Muscle layer of duodenum (tissue), 2 donors: ENCODE results near the gene TIAM2.

Source experiments
- H3K27ac ChIP-seq: one replicate; pipeline ENCODE4 v1.7.0; 2013; ENCODE audit warnings: mild to moderate bottlenecking, low read length
- H3K27me3 ChIP-seq: one replicate; pipeline ENCODE4 v1.7.0; 2013; ENCODE audit warnings: low read depth, mild to moderate bottlenecking, control low read depth, low read length
- H3K36me3 ChIP-seq, 2 donors: one replicate each; pipeline ENCODE4 v1.7.0; 2013; ENCODE audit warnings: low read length in 2 of 2, control low read depth in 1 of 2, mild to moderate bottlenecking in 1 of 2; ENCODE audit not compliant: insufficient read depth in 2 of 2, control insufficient read depth in 1 of 2
- H3K4me1 ChIP-seq, 2 donors: one replicate each; pipeline ENCODE4 v1.7.0; 2013; ENCODE audit warnings: low read length in 2 of 2, mild to moderate bottlenecking in 2 of 2, control low read depth in 1 of 2, moderate library complexity in 1 of 2; ENCODE audit not compliant: insufficient read depth in 2 of 2, control insufficient read depth in 1 of 2
- H3K4me3 ChIP-seq, 2 donors: one replicate each; pipeline ENCODE4 v1.7.0; 2013; ENCODE audit warnings: low read length in 2 of 2, low read depth in 1 of 2, mild to moderate bottlenecking in 1 of 2
- H3K9me3 ChIP-seq, 2 donors: one replicate each; pipeline ENCODE4 v1.7.0; 2013; ENCODE audit warnings: low read length in 2 of 2, control low read depth in 1 of 2, mild to moderate bottlenecking in 1 of 2; ENCODE audit not compliant: control insufficient read depth in 1 of 2
- donor health status: healthy.

The TIAM2 gene

GRCh38 chr6:154995254-154996015 lies at the start of gene TIAM2:
TSS of gene TIAM2 (plus strand) at chr6:154995315. CDS start at chr6:155129224, 133,909 bp downstream.
- peak within 1 kb of the TSS; percentile 18 to 75 for H3K4me3 ChIP-seq
- H3K4me1 ChIP-seq: peaks cover 0 to 8% of the 10 kb centered on the region in 2 donors
- no peak within 1 kb of the TSS for H3K27ac ChIP-seq
- no peaks in the 10 kb centered on the region for H3K9me3 ChIP-seq
- no peaks in the 10 kb centered on the region for H3K36me3 ChIP-seq
- no peaks in the 10 kb centered on the region for H3K27me3 ChIP-seq

GRCh38 chr6:154950979-154951344 lies 44.2 kb upstream of the TIAM2 start:
- no peaks in the 10 kb centered on the region for H3K27me3 ChIP-seq
- no peak overlapping the region for H3K27ac ChIP-seq
- no peak overlapping the region for H3K4me3 ChIP-seq
- peaks cover 0 to 30% of the 10 kb centered on the region in 2 donors for H3K36me3 ChIP-seq
- H3K4me1 ChIP-seq: no peaks in the 10 kb centered on the region
- no peaks in the 10 kb centered on the region for H3K9me3 ChIP-seq

GRCh38 chr6:154951345-154952200 lies 43.5 kb upstream of the TIAM2 start:
- Histone ChIP-seq H3K36me3 (peaks cover 0 to 30% of the 10 kb centered on the region in 2 donors), H3K4me3 (no peak overlapping the region), H3K9me3 (no peaks in the 10 kb centered on the region), H3K27ac (no peak overlapping the region), H3K4me1 (no peaks in the 10 kb centered on the region), H3K27me3 (no peaks in the 10 kb centered on the region)

DNA sequence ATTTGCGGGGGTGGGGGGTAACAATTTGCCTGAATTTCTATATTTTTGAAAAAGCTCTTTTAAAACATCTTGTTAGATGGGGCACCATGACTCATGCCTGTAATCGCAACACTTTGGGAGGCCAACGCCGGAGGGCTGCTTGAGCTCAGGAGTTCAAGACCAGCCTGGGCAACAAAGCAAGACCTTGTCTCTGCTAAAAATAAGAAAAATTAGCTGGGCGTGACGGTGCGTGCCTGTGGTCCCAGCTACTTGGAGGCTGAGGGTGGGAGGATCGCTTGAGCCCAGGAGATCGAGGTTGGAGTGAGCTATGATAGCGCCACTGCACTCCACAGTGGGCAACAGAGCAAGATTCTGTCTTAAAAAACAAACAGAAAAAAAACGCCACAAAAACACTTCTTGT lies 41.5 kb upstream of the TIAM2 start:
- H3K27me3 ChIP-seq: no peaks in the 10 kb centered on the region
- no peak overlapping the region for H3K4me3 ChIP-seq
- no peak overlapping the region for H3K27ac ChIP-seq
- H3K9me3 ChIP-seq: no peaks in the 10 kb centered on the region
- no peaks in the 10 kb centered on the region for H3K4me1 ChIP-seq
- H3K36me3 ChIP-seq: peaks cover 0 to 30% of the 10 kb centered on the region in 2 donors

DNA sequence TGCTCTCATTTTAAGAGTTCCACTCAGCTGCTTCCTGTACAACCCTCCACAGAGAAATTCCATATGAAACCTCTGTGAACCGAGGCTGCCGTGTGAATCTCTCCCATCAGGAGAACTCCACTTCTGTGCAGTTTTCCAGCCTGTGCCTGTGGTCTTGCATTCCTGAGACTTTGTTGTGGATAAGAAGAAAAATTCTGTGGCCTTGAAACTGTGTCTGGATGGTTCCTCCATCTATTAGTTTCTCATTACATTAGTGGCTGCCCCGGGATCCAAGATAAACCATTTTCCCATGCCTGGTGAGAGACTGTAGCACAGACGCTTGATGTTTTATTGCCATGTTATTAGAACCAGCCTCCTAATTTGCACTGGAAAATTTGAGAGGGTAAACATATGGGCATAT lies 40.8 kb upstream of the TIAM2 start:
- H3K9me3 ChIP-seq: no peaks in the 10 kb centered on the region
- no peak overlapping the region for H3K27ac ChIP-seq
- no peaks in the 10 kb centered on the region for H3K27me3 ChIP-seq
- H3K4me3 ChIP-seq: no peak overlapping the region
- no peaks in the 10 kb centered on the region for H3K4me1 ChIP-seq
- peaks cover 0 to 30% of the 10 kb centered on the region in 2 donors for H3K36me3 ChIP-seq

GRCh38 chr6:154956771-154957522 lies 38.2 kb upstream of the TIAM2 start:
- Histone ChIP-seq H3K4me1 (no peaks in the 10 kb centered on the region), H3K9me3 (no peaks in the 10 kb centered on the region), H3K27me3 (no peaks in the 10 kb centered on the region), H3K27ac (no peak overlapping the region), H3K4me3 (no peak overlapping the region), H3K36me3 (peaks cover 0 to 17% of the 10 kb centered on the region in 2 donors)

- Histone ChIP-seq H3K9me3 (no peaks in the 10 kb centered on the region), H3K4me3 (no peak overlapping the region), H3K27me3 (no peaks in the 10 kb centered on the region), H3K36me3 (peaks cover 0 to 8% of the 10 kb centered on the region in 2 donors), H3K4me1 (no peaks in the 10 kb centered on the region), H3K27ac (no peak overlapping the region)
These were observed 36.6 kb upstream of the TIAM2 start for GRCh38 chr6:154958469-154958868.

DNA sequence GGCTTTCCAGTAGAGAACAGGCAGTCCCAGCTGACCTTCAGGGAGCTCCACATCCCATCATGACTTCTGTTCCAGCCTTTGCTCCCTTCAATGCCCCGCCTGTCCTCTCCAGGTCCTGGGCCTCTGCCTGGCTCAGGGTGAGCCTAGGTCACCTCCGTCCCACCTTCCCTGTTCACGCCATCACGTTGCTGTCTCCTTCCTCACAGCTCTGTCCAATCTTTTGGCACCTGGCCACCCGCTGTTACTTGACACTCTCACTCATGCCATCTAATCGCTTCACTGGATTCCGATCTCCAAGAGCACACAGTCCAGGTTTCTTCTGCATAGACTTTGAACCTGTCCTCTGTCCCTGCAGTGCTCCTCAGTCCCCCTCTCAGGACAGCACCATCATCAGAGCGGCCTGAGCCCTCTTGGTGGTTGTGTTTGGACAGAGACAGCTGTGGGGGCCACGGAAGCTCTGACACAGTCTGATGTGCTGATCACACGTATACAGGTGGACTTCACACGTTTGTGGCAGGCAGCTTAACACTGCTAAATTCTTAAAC lies 34.7 kb upstream of the TIAM2 start:
- Histone ChIP-seq H3K4me3 (no peak overlapping the region), H3K27me3 (no peaks in the 10 kb centered on the region), H3K27ac (no peak overlapping the region), H3K9me3 (no peaks in the 10 kb centered on the region), H3K36me3 (peaks cover 4 to 6% of the 10 kb centered on the region in 2 donors), H3K4me1 (no peaks in the 10 kb centered on the region)

DNA sequence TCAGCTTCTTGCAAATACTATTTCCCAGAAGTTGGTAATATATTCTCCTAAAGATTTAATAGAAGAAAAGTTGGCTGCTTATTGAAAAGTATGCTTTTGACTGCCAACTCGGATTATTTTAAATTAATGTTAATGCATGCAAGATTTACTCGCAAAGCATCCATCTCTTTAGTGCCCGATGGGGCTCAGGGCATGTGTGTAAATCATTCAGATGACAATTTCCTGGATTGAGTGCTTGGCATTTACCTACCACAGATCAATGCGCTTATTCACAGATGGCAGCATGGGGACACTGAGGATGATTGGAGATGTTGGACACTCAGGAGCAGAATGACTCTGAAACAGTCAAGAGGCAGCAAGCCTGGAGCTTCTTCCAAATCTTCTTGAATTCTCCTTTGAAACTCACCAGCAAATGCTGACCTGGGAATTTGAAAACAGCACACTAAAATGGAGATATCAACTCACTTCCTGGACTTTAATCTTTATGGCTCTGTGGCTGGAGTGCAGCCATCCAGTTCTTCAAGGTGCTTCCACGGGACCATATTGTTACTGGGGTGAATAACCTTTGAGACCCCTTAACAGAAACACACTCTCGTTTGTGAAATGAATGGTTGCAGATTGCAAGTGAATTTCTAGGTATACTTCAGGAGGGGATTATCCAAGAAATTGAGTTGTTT lies 34.1 kb upstream of the TIAM2 start:
- H3K27ac ChIP-seq: no peak overlapping the region
- H3K36me3 ChIP-seq: peaks cover 4 to 6% of the 10 kb centered on the region in 2 donors
- H3K9me3 ChIP-seq: no peaks in the 10 kb centered on the region
- H3K27me3 ChIP-seq: no peaks in the 10 kb centered on the region
- H3K4me3 ChIP-seq: no peak overlapping the region
- H3K4me1 ChIP-seq: no peaks in the 10 kb centered on the region

- Histone ChIP-seq H3K27ac (no peak overlapping the region), H3K4me3 (no peak overlapping the region), H3K9me3 (no peaks in the 10 kb centered on the region), H3K27me3 (no peaks in the 10 kb centered on the region), H3K36me3 (peaks cover 4 to 6% of the 10 kb centered on the region in 2 donors), H3K4me1 (no peaks in the 10 kb centered on the region)
These were observed 32.4 kb upstream of the TIAM2 start for GRCh38 chr6:154962753-154963152.
